HCT116 (cell line): ENCODE measurements around the gene FRMD7.

Experiments used
- EGR1 ChIP-seq: IDR thresholded peaks from 2 replicates; pipeline ENCODE4 v1.6.1; 2012; ENCODE audit warnings: low read depth
- EZH2 ChIP-seq: fragments of 200-600 bp; sonication (generic); IDR thresholded peaks from 2 replicates; pipeline ENCODE4 v1.6.1; 2017; ENCODE audit warnings: antibody characterized with exemption, mixed run types
- EZH2phosphoT487 ChIP-seq: fragments of 200-600 bp; IDR thresholded peaks from 2 replicates; pipeline ENCODE4 v1.6.1; 2018; ENCODE audit warnings: antibody characterized with exemption, borderline replicate concordance
- POLR2A ChIP-seq: IDR thresholded peaks from 2 replicates; pipeline ENCODE4 v1.7.0; 2011; ENCODE audit warnings: borderline replicate concordance; ENCODE audit not compliant: insufficient read depth, insufficient read length; ENCODE audit errors: extremely low read depth
- TF ChIP-seq, protein P1 (sequence below), 3 experiments: fragments of 200-600 bp in 1 of 3; sonication (generic) in 1 of 3; IDR thresholded peaks in 2 of 3; conservative IDR thresholded peaks in 1 of 3; 2 replicates each; pipeline ENCODE4 v1.5.1; 2012 to 2017; ENCODE audit warnings: low read depth in 2 of 3, low read length in 2 of 3, antibody characterized with exemption in 1 of 3, borderline replicate concordance in 1 of 3, control low read depth in 1 of 3, mild to moderate bottlenecking in 1 of 3, mixed read lengths in 1 of 3, mixed run types in 1 of 3, moderate library complexity in 1 of 3; ENCODE audit not compliant: insufficient read depth in 1 of 3
- TF ChIP-seq, protein P2 (sequence below): IDR thresholded peaks from 2 replicates; pipeline ENCODE4 v1.6.1; 2012

DNA sequence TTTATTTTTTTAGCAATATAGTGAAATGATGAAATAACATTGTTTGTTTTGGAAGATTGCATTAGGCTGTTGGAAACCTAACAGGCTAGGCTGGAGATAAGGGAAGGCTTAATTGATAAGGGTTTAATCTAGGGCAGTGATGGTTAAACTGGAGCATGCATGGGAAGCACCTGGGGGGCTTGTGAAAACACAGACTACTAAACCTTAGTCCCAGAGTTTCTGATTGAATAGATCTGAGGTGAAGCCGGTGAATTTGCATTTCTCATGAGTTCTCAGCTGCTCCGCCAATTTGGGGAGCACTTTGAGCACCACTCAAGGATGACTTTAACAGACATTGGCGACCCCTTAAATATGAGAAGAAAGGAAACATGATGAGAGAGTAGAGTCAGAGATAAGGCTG lies 93.2 kb downstream of the FRMD7 start:
- TF ChIP-seq POLR2A: no peak
- TF ChIP-seq, protein P1, sequence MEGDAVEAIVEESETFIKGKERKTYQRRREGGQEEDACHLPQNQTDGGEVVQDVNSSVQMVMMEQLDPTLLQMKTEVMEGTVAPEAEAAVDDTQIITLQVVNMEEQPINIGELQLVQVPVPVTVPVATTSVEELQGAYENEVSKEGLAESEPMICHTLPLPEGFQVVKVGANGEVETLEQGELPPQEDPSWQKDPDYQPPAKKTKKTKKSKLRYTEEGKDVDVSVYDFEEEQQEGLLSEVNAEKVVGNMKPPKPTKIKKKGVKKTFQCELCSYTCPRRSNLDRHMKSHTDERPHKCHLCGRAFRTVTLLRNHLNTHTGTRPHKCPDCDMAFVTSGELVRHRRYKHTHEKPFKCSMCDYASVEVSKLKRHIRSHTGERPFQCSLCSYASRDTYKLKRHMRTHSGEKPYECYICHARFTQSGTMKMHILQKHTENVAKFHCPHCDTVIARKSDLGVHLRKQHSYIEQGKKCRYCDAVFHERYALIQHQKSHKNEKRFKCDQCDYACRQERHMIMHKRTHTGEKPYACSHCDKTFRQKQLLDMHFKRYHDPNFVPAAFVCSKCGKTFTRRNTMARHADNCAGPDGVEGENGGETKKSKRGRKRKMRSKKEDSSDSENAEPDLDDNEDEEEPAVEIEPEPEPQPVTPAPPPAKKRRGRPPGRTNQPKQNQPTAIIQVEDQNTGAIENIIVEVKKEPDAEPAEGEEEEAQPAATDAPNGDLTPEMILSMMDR (IDR thresholded peaks at IDR 0.05 in 2 of 3, conservative IDR thresholded peaks at IDR 0.05 in 1 of 3; ENCODE audit: borderline replicate concordance in 1 of 3, insufficient read depth in 1 of 3, low read depth in 2 of 3, low read length in 2 of 3): no peak
- TF ChIP-seq EGR1: no peak
- no peak for TF ChIP-seq EZH2
- TF ChIP-seq EZH2phosphoT487: no peak
- TF ChIP-seq, protein P2, sequence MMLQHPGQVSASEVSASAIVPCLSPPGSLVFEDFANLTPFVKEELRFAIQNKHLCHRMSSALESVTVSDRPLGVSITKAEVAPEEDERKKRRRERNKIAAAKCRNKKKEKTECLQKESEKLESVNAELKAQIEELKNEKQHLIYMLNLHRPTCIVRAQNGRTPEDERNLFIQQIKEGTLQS: no peak
